Measurements from ENCODE around the gene PLA2R1.

GRCh38 chr2:159898441-159898840, 164.0 kb downstream of the PLA2R1 start:
- no peak for TF ChIP-seq CTCF (IDR thresholded peaks at IDR 0.05)
- TF ChIP-seq POLR2A (IDR thresholded peaks at IDR 0.05): no peak

Data from lower leg skin (tissue), 3 donors.